Mesothelial cell of epicardium (in vitro differentiated cells): Measurements from ENCODE around the gene ASTN2. TPM values are rescaled to one million over a fixed set of nuclear protein-coding genes. Genes with fewer than 3 reads are reported as not detected.

ENCODE experiments used
- DNase-seq, 2 experiments: peaks; one replicate each; pipeline ENCODE4 v3.0.0; 2021; ENCODE audit warnings: low spot score in 2 of 2; ENCODE audit not compliant: unreplicated experiment in 2 of 2
- H3K27ac Mint-ChIP-seq: 2 replicates; pipeline ENCODE4 v1.8.0; 2021; ENCODE audit warnings: mixed read lengths
- H3K27me3 Mint-ChIP-seq: 2 replicates; pipeline ENCODE4 v1.8.0; 2021; ENCODE audit warnings: low read depth, mixed read lengths
- H3K36me3 Mint-ChIP-seq: 2 replicates; pipeline ENCODE4 v1.8.0; 2021; ENCODE audit warnings: mixed read lengths
- H3K4me1 Mint-ChIP-seq: 2 replicates; pipeline ENCODE4 v1.8.0; 2021; ENCODE audit warnings: mixed read lengths
- H3K4me3 Mint-ChIP-seq: 2 replicates; pipeline ENCODE4 v1.8.0; 2021; ENCODE audit warnings: mild to moderate bottlenecking, moderate library complexity, mixed read lengths
- H3K9me3 Mint-ChIP-seq: 2 replicates; pipeline ENCODE4 v1.8.0; 2021; ENCODE audit warnings: mixed read lengths
- total RNA-seq: library from RNA; stranded (reverse); gene quantifications from 3 replicates; pipeline ENCODE4 v1.2.1, GENCODE V29; 2021
- TF ChIP-seq, protein P1 (sequence below): fragments of 200-600 bp; sonication (generic); IDR thresholded peaks from one replicate; pipeline ENCODE4 v1.5.0; 2021; ENCODE audit warnings: antibody characterized with exemption; ENCODE audit not compliant: unreplicated experiment

Gene ASTN2
- total RNA-seq, 1 donor from 2014 or later: 12.2 TPM

DNA sequence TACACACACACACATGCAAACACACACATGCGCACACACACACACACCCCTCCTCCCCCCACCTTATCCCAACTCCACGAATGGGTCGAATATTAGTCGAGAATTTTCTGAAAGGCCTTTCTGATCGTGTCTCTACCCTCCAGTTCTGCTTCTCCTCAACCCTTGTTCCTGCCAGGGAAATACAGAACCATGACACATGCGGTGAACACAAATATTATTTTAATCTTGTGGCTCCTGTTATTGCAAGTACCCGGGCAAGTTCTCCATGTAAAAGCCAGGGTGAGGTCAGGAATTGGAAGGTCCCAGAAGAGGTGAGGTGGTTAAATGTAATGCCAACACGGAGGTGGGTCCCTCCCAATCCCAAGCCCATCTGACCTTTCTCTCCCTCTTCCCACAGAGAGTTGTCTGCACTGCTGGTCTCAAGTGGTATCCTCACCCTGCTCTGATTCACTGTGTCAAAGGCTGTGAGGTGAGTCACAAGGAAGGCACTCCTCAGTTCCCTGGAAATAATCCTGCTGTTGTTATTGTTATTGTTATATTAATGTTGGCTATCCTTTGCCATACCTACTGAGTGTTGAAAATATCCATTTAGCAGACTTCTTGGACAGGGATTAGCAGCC lies 1037.6 kb downstream of the ASTN2 start:
- no peaks in the 10 kb centered on the region for H3K4me1 Mint-ChIP-seq
- no peak overlapping the region for H3K27ac Mint-ChIP-seq
- H3K36me3 Mint-ChIP-seq: no peaks in the 10 kb centered on the region
- H3K4me3 Mint-ChIP-seq: no peak overlapping the region
- no peaks in the 10 kb centered on the region for H3K27me3 Mint-ChIP-seq
- TF ChIP-seq, protein P1, sequence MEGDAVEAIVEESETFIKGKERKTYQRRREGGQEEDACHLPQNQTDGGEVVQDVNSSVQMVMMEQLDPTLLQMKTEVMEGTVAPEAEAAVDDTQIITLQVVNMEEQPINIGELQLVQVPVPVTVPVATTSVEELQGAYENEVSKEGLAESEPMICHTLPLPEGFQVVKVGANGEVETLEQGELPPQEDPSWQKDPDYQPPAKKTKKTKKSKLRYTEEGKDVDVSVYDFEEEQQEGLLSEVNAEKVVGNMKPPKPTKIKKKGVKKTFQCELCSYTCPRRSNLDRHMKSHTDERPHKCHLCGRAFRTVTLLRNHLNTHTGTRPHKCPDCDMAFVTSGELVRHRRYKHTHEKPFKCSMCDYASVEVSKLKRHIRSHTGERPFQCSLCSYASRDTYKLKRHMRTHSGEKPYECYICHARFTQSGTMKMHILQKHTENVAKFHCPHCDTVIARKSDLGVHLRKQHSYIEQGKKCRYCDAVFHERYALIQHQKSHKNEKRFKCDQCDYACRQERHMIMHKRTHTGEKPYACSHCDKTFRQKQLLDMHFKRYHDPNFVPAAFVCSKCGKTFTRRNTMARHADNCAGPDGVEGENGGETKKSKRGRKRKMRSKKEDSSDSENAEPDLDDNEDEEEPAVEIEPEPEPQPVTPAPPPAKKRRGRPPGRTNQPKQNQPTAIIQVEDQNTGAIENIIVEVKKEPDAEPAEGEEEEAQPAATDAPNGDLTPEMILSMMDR: no peak
- DNase-seq: no peak
- H3K9me3 Mint-ChIP-seq: no peaks in the 10 kb centered on the region
